ENCODE results near the gene CDY2B.
"Not testable (repeated sequence)": the region's sequence is repeated elsewhere in the genome, so short reads cannot be mapped to it uniquely, and the experiment has no call there.

DNA sequence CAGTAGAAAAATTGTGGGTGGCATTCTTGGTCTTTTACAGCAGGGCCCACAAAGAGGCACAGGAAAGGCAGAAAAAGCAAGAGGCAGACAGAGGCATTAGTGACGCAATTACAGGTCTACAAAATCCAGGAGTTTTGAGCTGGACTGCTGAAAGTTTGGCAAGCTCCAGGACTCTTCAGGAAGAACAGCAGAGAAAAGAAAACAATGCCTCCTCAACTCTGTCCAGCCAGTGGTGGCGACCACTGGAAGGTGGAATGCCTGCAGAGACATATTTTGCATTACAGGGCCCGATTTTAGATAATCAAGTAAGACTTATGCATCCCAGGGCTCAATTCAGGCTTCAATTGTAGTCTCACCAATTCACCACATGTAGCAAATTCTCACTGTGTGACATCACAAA is 23.5 kb downstream of the CDY2B start:
- TF ChIP-seq POLR2AphosphoS5, POLR2A (IDR thresholded peaks at IDR 0.05; ENCODE audit: low read depth, low read length): not testable (repeated sequence)
